Fibroblast of mammary gland (primary cell): Measurements from ENCODE around the gene CASKIN1.

Experiments used
- DNase-seq: peaks from one replicate; pipeline ENCODE4 v3.0.0-alpha.2; 2010; ENCODE audit warnings: low read depth
- H3K4me3 ChIP-seq: 2 replicates; pipeline ENCODE4 v1.5.1; 2011; ENCODE audit warnings: low read depth, mild to moderate bottlenecking, low read length, moderate library complexity; ENCODE audit not compliant: control insufficient read depth
- TF ChIP-seq, protein P1 (sequence below): conservative IDR thresholded peaks from 2 replicates; pipeline ENCODE4 v1.5.1; 2011; ENCODE audit warnings: low read depth, low read length, inconsistent platforms; ENCODE audit not compliant: control insufficient read depth, insufficient read depth

Gene CASKIN1

DNA sequence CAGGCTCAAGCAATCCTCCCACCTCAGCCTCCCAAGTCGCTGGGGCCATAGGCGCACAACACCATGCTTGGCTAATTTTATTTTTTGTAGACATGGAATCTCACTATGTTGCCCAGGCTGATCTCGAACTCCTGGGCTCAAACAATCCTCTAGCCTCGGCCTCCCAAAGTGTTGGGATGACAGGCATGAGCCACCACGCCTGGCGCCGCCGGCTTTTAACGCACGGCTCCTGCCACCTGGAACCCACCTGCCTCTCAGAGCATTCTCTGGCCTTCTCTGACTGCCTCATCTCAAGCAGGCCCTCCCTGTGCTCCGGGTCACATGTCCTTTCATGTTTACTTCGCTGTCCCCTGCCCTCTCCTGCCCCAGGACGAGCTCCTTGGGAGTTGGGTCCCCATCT, 10.3 kb downstream of the CASKIN1 start:
- H3K4me3 ChIP-seq, result no peak overlapping the region
- TF ChIP-seq, protein P1, sequence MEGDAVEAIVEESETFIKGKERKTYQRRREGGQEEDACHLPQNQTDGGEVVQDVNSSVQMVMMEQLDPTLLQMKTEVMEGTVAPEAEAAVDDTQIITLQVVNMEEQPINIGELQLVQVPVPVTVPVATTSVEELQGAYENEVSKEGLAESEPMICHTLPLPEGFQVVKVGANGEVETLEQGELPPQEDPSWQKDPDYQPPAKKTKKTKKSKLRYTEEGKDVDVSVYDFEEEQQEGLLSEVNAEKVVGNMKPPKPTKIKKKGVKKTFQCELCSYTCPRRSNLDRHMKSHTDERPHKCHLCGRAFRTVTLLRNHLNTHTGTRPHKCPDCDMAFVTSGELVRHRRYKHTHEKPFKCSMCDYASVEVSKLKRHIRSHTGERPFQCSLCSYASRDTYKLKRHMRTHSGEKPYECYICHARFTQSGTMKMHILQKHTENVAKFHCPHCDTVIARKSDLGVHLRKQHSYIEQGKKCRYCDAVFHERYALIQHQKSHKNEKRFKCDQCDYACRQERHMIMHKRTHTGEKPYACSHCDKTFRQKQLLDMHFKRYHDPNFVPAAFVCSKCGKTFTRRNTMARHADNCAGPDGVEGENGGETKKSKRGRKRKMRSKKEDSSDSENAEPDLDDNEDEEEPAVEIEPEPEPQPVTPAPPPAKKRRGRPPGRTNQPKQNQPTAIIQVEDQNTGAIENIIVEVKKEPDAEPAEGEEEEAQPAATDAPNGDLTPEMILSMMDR, result no peak
- DNase-seq, result no peak

DNA sequence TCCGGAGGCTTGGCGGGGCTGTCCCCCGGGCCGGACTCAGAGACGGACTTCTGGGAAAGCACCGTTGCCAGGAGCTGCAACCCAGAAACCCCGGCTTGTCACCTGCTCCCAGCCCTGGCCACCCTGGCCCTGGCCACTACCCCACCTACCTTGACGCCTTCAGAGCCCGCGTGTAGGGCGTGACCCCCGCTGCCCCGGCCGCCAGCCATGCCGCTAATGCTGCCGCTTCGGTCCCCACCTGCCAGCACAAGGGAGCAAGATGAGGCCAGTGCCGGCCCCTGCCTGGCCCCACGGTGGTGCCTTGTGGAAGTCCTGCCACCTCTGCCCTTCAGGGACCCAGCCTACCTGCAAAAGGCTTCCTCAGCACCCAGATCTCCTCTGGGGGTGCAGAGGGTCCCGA, 11.4 kb downstream of the CASKIN1 start:
- TF ChIP-seq, protein P1, result no peak
- no peak overlapping the region for H3K4me3 ChIP-seq
- no peak for DNase-seq

DNA sequence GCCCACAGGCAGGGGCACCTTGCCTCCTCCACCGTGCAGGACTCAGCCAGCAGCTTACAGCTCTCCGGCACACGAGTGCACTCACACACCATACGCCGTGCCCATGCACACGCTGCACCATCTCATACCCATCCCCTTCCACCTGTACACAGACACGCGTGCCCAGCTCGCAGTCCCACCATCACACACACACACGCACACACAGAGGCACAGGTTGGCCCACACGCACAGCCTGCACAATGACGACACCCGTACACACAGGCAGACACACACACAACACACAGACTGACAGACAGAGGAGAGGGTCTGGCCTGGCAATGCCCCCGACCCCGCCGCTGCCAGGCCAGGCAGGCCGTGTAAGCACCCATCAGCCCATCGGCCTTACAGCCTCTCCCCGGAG, 12.1 kb downstream of the CASKIN1 start:
- DNase-seq, result no peak
- no peak overlapping the region for H3K4me3 ChIP-seq
- TF ChIP-seq, protein P1, result no peak

DNA sequence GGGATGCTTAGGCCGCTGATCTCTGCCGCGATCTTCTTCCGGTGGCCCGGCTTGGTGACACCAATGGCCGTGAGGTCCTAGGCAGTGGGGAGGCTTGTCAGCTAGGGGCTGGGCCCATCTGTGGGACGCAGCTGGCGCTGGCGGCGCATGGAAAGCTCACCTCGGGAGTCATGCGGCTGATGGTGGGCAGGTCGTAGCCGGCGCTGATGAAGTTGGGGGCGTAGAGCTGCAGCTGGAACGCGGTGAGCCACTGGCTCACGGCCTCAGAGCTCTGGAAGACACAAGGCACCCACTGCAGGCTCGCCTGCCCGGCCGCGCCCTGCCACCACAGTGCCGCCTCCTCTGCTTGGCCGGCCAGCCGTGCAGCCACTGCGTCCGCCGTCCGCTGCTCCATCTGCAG, 12.7 kb downstream of the CASKIN1 start:
- TF ChIP-seq, protein P1, result no peak
- DNase-seq, result no peak
- no peak overlapping the region for H3K4me3 ChIP-seq

DNA sequence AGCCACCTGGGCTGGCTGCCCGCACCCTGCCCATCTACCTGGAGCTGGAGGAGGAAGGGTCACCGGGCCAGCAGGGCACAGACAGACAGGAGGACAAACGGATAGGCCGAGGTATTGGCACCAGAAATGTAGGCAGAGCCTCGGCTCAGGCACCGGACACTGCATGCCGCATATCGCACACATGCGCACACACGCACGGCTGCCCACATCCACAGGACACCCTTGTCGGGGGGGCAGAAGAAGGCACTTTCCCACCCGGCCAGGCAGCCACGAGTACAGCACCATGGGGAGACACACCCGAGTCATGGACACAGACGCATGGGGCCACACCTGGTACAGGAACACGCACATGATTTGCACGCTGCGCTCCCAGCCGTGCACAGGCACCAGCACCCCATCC, 14.5 kb downstream of the CASKIN1 start:
- DNase-seq, result no peak
- H3K4me3 ChIP-seq, result no peak overlapping the region
- TF ChIP-seq, protein P1, result no peak

DNA sequence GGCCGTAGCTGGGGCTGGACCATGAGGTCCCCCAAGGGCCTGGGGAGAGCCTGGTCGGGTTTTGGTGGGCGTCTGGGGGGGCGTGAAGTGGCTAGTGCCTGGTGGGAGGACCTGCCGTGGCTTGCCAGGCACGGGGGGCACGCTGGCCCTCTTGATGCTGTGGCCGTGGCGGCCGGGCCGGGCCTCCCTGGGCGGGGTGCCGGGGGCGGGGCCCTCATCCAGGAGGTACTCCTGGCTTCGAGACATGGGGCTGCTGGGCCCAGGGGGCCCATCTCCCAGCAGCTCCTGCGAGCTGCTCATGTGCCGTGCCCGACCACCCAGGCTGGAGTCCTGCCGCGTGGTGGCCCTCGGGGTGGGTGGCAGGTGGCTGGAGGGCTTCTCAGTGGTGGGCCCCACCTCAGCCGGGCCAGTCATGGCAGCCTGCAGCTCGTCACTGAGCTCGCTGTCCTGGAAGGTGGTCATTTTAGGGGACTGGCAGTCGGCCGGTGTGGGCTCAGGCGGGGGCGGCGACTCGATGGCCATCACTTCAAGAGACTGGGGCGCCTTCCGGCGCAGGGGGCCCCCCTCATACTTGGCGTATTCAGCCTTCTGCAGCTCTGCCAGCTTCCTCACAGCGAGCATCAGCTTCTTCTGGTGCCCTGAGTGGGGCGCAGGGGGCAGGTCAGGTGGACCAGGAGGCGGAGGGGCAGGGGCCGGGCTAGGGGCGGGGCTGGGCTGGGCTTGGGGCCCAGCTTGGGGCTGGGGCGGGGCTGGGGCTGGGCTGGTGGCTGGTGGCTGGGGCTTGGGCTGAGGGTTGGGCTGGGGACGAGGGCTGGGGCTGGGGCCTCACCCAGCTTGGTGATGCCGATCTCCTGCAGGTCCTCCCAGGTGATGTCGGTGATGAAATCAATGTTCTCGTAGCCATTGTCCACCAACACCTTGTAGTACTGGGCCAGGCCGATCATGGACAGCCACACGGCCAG, 15.2 kb downstream of the CASKIN1 start:
- H3K4me3 ChIP-seq, result no peak overlapping the region
- DNase-seq, result no peak
- TF ChIP-seq, protein P1, result no peak
